Pulmonary artery endothelial cell (primary cell): ENCODE data around the gene SLC8A1. TPM values are rescaled to one million over a fixed set of nuclear protein-coding genes. Genes with fewer than 3 reads are reported as not detected.

Experiments
- DNase-seq: peaks from one replicate; pipeline ENCODE4 v3.0.0-alpha.2; 2011; ENCODE audit warnings: low read depth, low spot score
- total RNA-seq: library from RNA; depleted of rRNA; stranded (reverse); fragments of >200 nt; gene quantifications from 2 replicates; pipeline ENCODE4 v1.2.3, GENCODE V29; 2014

Gene SLC8A1
- total RNA-seq, 1 donor from 2014 or later, result 12.5 TPM

GRCh38 chr2:40230707-40231432, 221.0 kb downstream of the SLC8A1 start:
- DNase-seq, result no peak

- DNase-seq, result no peak
Measured at GRCh38 chr2:40230186-40230585, 221.7 kb downstream of the SLC8A1 start.

GRCh38 chr2:40228310-40228709, 223.6 kb downstream of the SLC8A1 start:
- DNase-seq, result no peak

- no peak for DNase-seq
Measured at GRCh38 chr2:40227210-40227609, 224.7 kb downstream of the SLC8A1 start.

- no peak for DNase-seq
Measured at GRCh38 chr2:40226637-40227036, 225.3 kb downstream of the SLC8A1 start.

GRCh38 chr2:40225670-40226210, 226.2 kb downstream of the SLC8A1 start:
- no peak for DNase-seq

- DNase-seq, result no peak
Measured at GRCh38 chr2:40224318-40224717, 227.6 kb downstream of the SLC8A1 start.

- no peak for DNase-seq
Measured at GRCh38 chr2:40220177-40220925, 231.5 kb downstream of the SLC8A1 start.

- DNase-seq, result no peak
Measured at GRCh38 chr2:40219141-40219540, 232.7 kb downstream of the SLC8A1 start.

GRCh38 chr2:40218679-40219078, 233.2 kb downstream of the SLC8A1 start:
- DNase-seq, result no peak

GRCh38 chr2:40213619-40214018, 238.3 kb downstream of the SLC8A1 start:
- DNase-seq, result no peak

- no peak for DNase-seq
Measured at GRCh38 chr2:40213071-40213470, 238.8 kb downstream of the SLC8A1 start.

- DNase-seq, result no peak
Measured at GRCh38 chr2:40210968-40211353, 240.9 kb downstream of the SLC8A1 start.

GRCh38 chr2:40210344-40210967, 241.4 kb downstream of the SLC8A1 start:
- DNase-seq, result no peak

GRCh38 chr2:40209761-40210160, 242.1 kb downstream of the SLC8A1 start:
- DNase-seq, result no peak

GRCh38 chr2:40208463-40208862, 243.4 kb downstream of the SLC8A1 start:
- DNase-seq, result no peak

GRCh38 chr2:40204268-40204667, 247.6 kb downstream of the SLC8A1 start:
- no peak for DNase-seq

- DNase-seq, result no peak
Measured at GRCh38 chr2:40202798-40203400, 249.0 kb downstream of the SLC8A1 start.

GRCh38 chr2:40201425-40201824, 250.5 kb downstream of the SLC8A1 start:
- no peak for DNase-seq

- DNase-seq, result no peak
Measured at GRCh38 chr2:40200366-40200915, 251.4 kb downstream of the SLC8A1 start.

- no peak for DNase-seq
Measured at GRCh38 chr2:40199771-40200170, 252.1 kb downstream of the SLC8A1 start.
